ENCODE data around the gene SNRNP200. TPM values are rescaled to one million over a fixed set of nuclear protein-coding genes. Genes with fewer than 3 reads are reported as not detected.

The SNRNP200 gene
- total RNA-seq, 1 experiment from 2014 or later, result 229 TPM

- peak overlapping the region; percentile 97 for H3K4me2 ChIP-seq
- no TSS peak for BruUV-seq (replicated peaks)
- peak overlapping the region; percentile 93 for H2AFZ ChIP-seq
Observed at GRCh38 chr2:96265349-96265839, 40.0 kb downstream of the SNRNP200 start.

GRCh38 chr2:96264656-96265348, 40.5 kb downstream of the SNRNP200 start:
- TF ChIP-seq CTCF (conservative IDR thresholded peaks at IDR 0.05), result peak; percentile 56; the same call in 1 of the 2 replicates
- TF ChIP-seq EZH2 (IDR thresholded peaks at IDR 0.05; ENCODE audit: low read depth), result no peak
- Histone ChIP-seq H3K27me3 (ENCODE audit: insufficient read depth, low read depth) (no peaks in the 10 kb centered on the region), H3K9me2 (ENCODE audit: insufficient read depth) (no peaks in the 10 kb centered on the region), H3K27ac (no peak overlapping the region), H3F3A (ENCODE audit: insufficient read depth, low read depth) (peaks cover 43% of the 10 kb centered on the region), H2AFZ (no peak overlapping the region; the same call in 1 of the 2 replicates), H3K4me2 (peak overlapping the region; percentile 97), H3K9me3 (ENCODE audit: insufficient read depth, low read depth) (no peaks in the 10 kb centered on the region), H3K4me1 (replicated peaks; ENCODE audit: insufficient read depth) (peaks cover 54% of the 10 kb centered on the region), H4K20me1 (ENCODE audit: insufficient read depth) (peaks cover 56% of the 10 kb centered on the region), H3K4me3 (peak overlapping the region; percentile 92), H3K79me2 (ENCODE audit: low read depth) (peaks cover 78% of the 10 kb centered on the region), H3K36me3 (ENCODE audit: low read depth) (peaks cover 37% of the 10 kb centered on the region)
- POLR2A ChIA-PET (ENCODE audit: unreplicated experiment), result no interaction called here
- BruUV-seq (replicated peaks), result TSS peak; percentile 31
- intact Hi-C loops (cut with micrococcal nuclease; ENCODE audit: unreplicated experiment), result loop anchor here (5.0 kb wide), 1 partner anchor 72 kb away; the partner anchor contains the start of gene NCAPH
- DNase-seq, result no peak
- CTCF ChIA-PET, result interaction anchor here (0.5 kb wide), 1 partner anchor 69 kb away, joined by 7 read pairs; no protein-coding TSS in a partner anchor

More at GRCh38 chr2:96265349-96265839, 40.0 kb downstream of the SNRNP200 start:
- peaks cover 43% of the 10 kb centered on the region for H3K36me3 ChIP-seq (ENCODE audit: low read depth)
- peaks cover 48% of the 10 kb centered on the region for H3K4me1 ChIP-seq (replicated peaks; ENCODE audit: insufficient read depth)
- H3K27me3 ChIP-seq (ENCODE audit: insufficient read depth, low read depth), result no peaks in the 10 kb centered on the region
- no peaks in the 10 kb centered on the region for H3K9me2 ChIP-seq (ENCODE audit: insufficient read depth)
- peak in 1 of 2 experiments; percentile 56 for DNase-seq
- no peak for TF ChIP-seq EZH2 (IDR thresholded peaks at IDR 0.05; ENCODE audit: low read depth)
- no peak for TF ChIP-seq CTCF (conservative IDR thresholded peaks at IDR 0.05)
- H3K27ac ChIP-seq, result no peak overlapping the region
- peaks cover 74% of the 10 kb centered on the region for H3K79me2 ChIP-seq (ENCODE audit: low read depth)
- ChIA-PET CTCF (interaction anchor here (0.5 kb wide), 1 partner anchor 70 kb away, joined by 7 read pairs; no protein-coding TSS in a partner anchor), POLR2A (ENCODE audit: unreplicated experiment) (no interaction called here)
- no peaks in the 10 kb centered on the region for H3K9me3 ChIP-seq (ENCODE audit: insufficient read depth, low read depth)
- H4K20me1 ChIP-seq (ENCODE audit: insufficient read depth), result peaks cover 50% of the 10 kb centered on the region
- intact Hi-C loops (cut with micrococcal nuclease; ENCODE audit: unreplicated experiment), result loop anchor here (5.0 kb wide), 1 partner anchor 72 kb away; the partner anchor contains the start of gene NCAPH
- H3K4me3 ChIP-seq, result peak overlapping the region; percentile 92
- peaks cover 40% of the 10 kb centered on the region for H3F3A ChIP-seq (ENCODE audit: insufficient read depth, low read depth)

DNA sequence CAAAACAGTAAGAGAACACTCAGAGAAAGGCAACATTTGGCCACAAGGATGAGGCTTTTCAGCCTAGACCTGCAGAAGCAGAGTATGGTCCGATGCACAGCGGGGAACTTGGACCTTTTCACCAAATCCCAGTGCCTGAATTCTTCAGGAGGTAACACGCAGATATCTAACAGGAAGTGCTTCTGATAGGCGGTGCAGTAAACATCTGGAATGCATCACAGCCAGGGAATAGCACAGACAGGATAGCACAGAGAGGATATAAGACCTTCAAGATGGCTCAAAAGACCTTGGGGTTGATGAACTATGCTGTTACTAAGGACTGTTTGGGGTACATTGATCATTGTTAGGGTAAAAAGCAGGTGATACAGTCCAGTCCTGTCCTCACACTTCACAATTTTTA, 41.3 kb downstream of the SNRNP200 start:
- BruUV-seq (replicated peaks), result no TSS peak
- DNase-seq, result no peak
- Histone ChIP-seq H3K9me2 (ENCODE audit: insufficient read depth) (no peaks in the 10 kb centered on the region), H3K9me3 (ENCODE audit: insufficient read depth, low read depth) (no peaks in the 10 kb centered on the region), H3K36me3 (ENCODE audit: low read depth) (peaks cover 31% of the 10 kb centered on the region), H3K27ac (no peak overlapping the region), H3K4me3 (no peak overlapping the region), H2AFZ (no peak overlapping the region), H3F3A (ENCODE audit: insufficient read depth, low read depth) (peaks cover 50% of the 10 kb centered on the region), H4K20me1 (ENCODE audit: insufficient read depth) (peaks cover 61% of the 10 kb centered on the region), H3K4me1 (replicated peaks; ENCODE audit: insufficient read depth) (peaks cover 61% of the 10 kb centered on the region), H3K27me3 (ENCODE audit: insufficient read depth, low read depth) (no peaks in the 10 kb centered on the region), H3K79me2 (ENCODE audit: low read depth) (peaks cover 85% of the 10 kb centered on the region), H3K4me2 (peak overlapping the region; percentile 97)
- intact Hi-C loops (cut with micrococcal nuclease; ENCODE audit: unreplicated experiment), result no loop called here
- POLR2A ChIA-PET (ENCODE audit: unreplicated experiment), result no interaction called here
- no peak for TF ChIP-seq EZH2 (IDR thresholded peaks at IDR 0.05; ENCODE audit: low read depth)
- no peak for TF ChIP-seq CTCF (conservative IDR thresholded peaks at IDR 0.05)
- CTCF ChIA-PET, result no interaction called here
